ENCODE results near the gene KCNK16.

KCNK16 gene

GRCh38 chr6:39273406-39273821 is 49.1 kb downstream of the KCNK16 start:
- no peak for DNase-seq

GRCh38 chr6:39269961-39270360 is 52.5 kb downstream of the KCNK16 start:
- no peak for DNase-seq

GRCh38 chr6:39268721-39269120 is 53.8 kb downstream of the KCNK16 start:
- DNase-seq, result no peak

- DNase-seq, result no peak
These were observed 54.3 kb downstream of the KCNK16 start for GRCh38 chr6:39268171-39268570.

- no peak for DNase-seq
These were observed 55.6 kb downstream of the KCNK16 start for GRCh38 chr6:39266782-39267355.

- no peak for DNase-seq
These were observed 56.1 kb downstream of the KCNK16 start for GRCh38 chr6:39266375-39266774.
